ENCODE results near the gene SPRY2. TPM values are rescaled to one million over a fixed set of nuclear protein-coding genes. Genes with fewer than 3 reads are reported as not detected.

SPRY2 gene
- total and polyA plus RNA-seq, 2 of the 13 experiments (the other 11 are each of a cell fraction or from before 2014, with no cell fraction given), result 7.4 to 25.1 TPM

GRCh38 chr13:80376554-80376953, 35.6 kb upstream of the SPRY2 start (continued):
- TF ChIP-seq ZNF318 (CRISPR knock-in tag; IDR thresholded peaks at IDR 0.05) (no peak), GATAD1 (CRISPR knock-in tag; IDR thresholded peaks at IDR 0.05) (no peak)

DNA sequence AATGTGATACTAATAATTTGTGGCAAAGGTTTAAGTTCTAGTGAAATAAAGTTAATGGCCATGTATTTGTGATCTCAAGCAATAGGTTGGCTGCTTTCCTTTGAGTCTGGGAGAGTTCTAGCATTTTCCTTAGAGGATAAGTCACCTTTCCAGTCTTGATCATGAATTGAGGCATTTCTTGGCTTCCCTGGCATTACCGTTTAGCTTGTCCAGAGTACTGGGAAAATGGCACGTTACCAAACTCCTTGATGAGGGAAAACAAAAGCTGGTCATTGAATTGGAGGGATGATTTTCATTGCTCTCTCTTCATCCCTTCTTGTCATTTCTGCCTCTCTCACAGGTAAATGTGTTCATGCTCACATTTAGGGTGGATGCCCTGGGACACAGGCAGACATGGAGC, 34.0 kb upstream of the SPRY2 start:
- no peak for FAIRE-seq
- CTCF ChIA-PET (ENCODE audit: low intra/inter-chr PET ratio, low total read pairs), result no interaction called here

More for the DNA sequence above, 34.0 kb upstream of the SPRY2 start:
- in situ Hi-C loops (cut with HindIII; ENCODE audit: extremely low pct_ligation_motif_present, low pct_unique_long_range_greater_than_20kb), result loop anchor here (25.0 kb wide), 1 partner anchor 588 kb away; no protein-coding TSS in a partner anchor
- intact Hi-C loops (cut with micrococcal nuclease; ENCODE audit: unreplicated experiment), result no loop called here
- ATAC-seq (no peak), DNase-seq (ENCODE audit: low spot score) (no peak)
- no peak overlapping the region for H3K27ac ChIP-seq (ENCODE audit: extremely low read length, insufficient read depth, low read length)
- no peaks in the 10 kb centered on the region for H3K9me3 ChIP-seq (ENCODE audit: low read length)
- H3K9ac ChIP-seq (ENCODE audit: insufficient read depth, low read depth, low read length), result no peak overlapping the region
- no peaks in the 10 kb centered on the region for H3K79me2 ChIP-seq (ENCODE audit: insufficient read depth, low read length)
- BruUV-seq (replicated peaks), result no TSS peak
- H3K4me1 ChIP-seq (ENCODE audit: insufficient read depth, low read length), result no peaks in the 10 kb centered on the region
- no peaks in the 10 kb centered on the region for H4K20me1 ChIP-seq (ENCODE audit: insufficient read depth, low read length)
- H3K36me3 ChIP-seq (replicated peaks in 1 of 2; ENCODE audit: control insufficient read depth in 1 of 2, insufficient read depth in 2 of 2, low read length in 2 of 2), result no peaks in the 10 kb centered on the region
- H3K27me3 ChIP-seq (ENCODE audit: control insufficient read depth in 1 of 2, insufficient read depth in 2 of 2, low read length in 2 of 2), result no peaks in the 10 kb centered on the region; a peak in 1 of 5 replicates
- H3K4me3 ChIP-seq (replicated peaks in 1 of 3; ENCODE audit: insufficient read depth in 1 of 3, low read depth in 2 of 3, low read length in 3 of 3), result no peak overlapping the region
- H2AFZ ChIP-seq (ENCODE audit: low read length), result no peak overlapping the region
- POLR2A ChIA-PET, result no interaction called here
- TF ChIP-seq ZNF207 (IDR thresholded peaks at IDR 0.05; ENCODE audit: borderline replicate concordance), result no peak
- no peak for TF ChIP-seq FOXK2 (IDR thresholded peaks at IDR 0.05)
- TF ChIP-seq ZBTB39 (CRISPR knock-in tag; IDR thresholded peaks at IDR 0.05), result no peak
- TF ChIP-seq PITX1 (CRISPR knock-in tag; IDR thresholded peaks at IDR 0.05), result no peak
- 24% methylated on average over 2 of the region's 2 CpGs for WGBS (ENCODE audit: low lambda C conversion rate)
- H3K4me2 ChIP-seq (ENCODE audit: low read depth, low read length), result no peak overlapping the region

Measured in HepG2 (cell line).